NCI-H526 treated with DMSO at 0.1 percent for 48 hours (cell line): ENCODE results near the gene TRMT61A.

Source experiments
- DNase-seq: peaks from one replicate; lab custom pipeline; 2025; lab: John Stamatoyannopoulos, UW

Gene TRMT61A

GRCh38 chr14:103528587-103529382 lies at the start of gene TRMT61A:
Gene TRMT61A, plus strand, starts transcription at chr14:103529196. Its CDS starts 783 bp downstream, at chr14:103529979.
- DNase-seq = peak; percentile 84

DNA sequence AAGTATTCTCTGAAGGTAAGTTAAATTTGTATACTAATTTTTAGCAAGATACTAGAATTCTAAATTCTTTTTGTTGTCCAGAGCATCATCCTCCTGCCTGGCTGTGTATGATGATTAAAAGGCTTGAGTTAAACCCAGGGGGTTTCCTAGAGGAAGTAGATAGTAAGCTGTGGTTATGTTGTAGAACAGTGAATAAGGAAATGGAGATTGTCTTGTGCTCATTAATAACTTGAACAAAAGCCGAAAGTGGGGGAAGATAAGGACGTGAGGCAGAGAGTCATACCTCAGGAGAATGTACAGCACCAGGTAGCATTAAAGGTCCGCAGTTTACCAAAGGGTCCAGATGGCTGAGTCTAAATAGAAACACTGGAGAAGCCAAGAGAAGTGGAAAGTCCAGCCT lies 48.4 kb upstream of the TRMT61A start:
- no peak for DNase-seq

DNA sequence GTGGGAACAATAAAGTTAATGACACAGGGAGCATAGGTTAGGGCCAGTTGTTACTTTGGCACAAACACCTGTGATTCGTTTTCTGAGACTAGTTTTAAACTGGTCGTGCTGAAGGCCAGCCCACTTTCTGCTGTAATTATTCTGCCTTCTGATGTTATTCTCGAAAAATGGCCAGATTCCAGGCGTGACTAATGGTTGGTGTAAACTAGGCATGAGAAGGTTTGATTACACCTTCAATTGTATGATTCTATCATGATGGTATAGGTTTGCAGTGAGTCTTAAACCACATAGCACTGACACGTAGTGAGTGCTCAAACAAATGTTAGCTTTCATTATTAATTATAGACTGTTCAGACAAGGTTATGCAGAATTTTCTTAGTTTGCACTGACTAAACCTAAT lies 45.4 kb upstream of the TRMT61A start:
- DNase-seq = no peak

DNA sequence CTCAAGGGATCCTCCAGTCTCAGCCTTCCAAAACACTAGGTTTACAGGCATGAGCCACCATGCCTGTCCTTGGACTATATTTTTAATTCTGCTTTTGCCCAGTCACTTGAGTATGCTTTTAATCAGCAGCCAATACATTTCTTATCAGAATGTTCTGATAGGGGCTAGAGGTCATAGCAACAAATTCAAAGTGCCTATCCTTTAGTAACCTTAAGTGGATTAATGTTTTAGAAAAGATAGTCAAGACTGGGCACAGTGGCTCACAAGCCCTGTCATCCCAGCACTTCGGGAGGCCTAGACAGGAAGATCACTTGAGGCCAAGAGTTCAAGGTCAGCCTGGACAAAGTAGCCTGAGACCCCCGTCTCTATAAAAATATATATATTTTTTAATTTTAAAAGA lies 43.5 kb upstream of the TRMT61A start:
- DNase-seq = no peak

GRCh38 chr14:103488071-103488470 lies 40.9 kb upstream of the TRMT61A start:
- DNase-seq = no peak

GRCh38 chr14:103488960-103489359 lies 40.0 kb upstream of the TRMT61A start:
- no peak for DNase-seq

DNA sequence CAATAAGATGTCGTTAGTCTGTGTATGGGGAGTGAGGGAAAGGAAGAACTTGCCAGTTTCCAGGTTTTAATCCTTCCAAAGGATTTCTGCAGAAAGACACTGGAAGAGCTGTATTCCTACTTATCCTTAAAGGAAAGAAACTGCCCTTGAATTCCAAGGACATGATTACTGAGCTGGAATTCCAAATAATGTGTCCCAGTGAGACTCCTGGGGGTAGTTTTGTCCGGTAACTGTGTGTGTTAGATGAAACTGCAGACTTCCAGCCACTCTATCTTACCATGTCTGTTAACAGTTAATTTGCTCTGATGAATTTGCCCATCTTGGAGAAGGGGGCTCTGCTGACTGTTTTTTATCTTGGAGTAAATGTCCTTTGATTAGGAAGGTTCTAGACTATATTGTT lies 39.4 kb upstream of the TRMT61A start:
- no peak for DNase-seq

GRCh38 chr14:103491691-103492090 lies 37.3 kb upstream of the TRMT61A start:
- no peak for DNase-seq

DNA sequence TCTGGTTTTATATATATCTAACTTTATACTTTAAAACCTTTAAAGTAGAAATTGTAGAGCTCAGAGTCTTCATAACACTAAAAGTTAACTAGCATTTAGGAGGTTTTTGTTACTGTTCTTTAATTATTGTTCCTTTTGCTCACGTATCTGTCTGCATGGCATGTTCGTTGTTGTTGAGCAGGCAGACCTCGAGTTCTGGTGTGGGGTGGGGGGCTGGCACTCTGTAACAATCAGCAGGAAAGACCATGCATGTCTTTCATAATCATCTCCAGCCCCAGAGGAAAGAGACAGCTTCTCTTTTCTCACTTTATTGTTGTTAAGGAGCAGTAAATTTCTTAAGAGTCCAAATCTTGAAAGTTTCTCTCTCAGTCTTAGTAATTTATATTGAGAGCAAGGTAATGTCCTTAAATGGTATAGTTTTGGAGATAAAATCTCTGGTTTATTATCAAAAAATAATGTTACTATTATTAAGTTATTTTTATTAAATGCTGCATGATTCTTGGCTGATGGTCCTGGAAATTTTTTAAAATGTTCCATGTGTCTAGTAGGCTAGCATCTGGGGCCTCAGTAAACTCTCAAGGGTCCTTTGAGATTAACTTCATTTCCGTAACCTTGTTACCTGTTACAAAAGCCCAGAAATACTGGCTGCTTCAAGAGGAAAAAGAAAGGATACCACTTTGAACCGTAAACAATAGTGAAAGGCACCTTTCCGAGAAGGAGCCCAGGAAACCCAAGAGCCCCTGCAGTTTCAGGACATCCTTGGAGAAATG lies 36.7 kb upstream of the TRMT61A start:
- DNase-seq = no peak

DNA sequence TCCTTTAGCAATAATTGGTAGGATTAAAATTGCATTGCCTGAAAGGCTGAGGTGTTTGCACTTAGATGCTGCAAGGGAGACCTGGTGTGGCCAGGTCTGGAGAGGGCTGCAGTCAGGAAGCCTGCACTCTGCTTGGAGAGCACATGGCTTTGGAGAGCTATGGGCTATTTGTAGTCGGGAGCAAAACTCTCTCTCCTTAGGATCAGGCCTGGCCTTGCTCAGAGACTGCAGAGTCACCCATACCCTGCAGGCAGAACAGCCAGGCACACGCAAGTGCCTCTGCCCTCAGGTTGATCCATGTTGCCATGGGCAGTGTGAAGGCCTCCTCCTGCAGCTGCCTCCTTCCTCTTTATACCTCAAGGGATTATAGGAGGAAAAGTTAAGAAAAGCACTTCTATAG lies 33.1 kb upstream of the TRMT61A start:
- DNase-seq = no peak

DNA sequence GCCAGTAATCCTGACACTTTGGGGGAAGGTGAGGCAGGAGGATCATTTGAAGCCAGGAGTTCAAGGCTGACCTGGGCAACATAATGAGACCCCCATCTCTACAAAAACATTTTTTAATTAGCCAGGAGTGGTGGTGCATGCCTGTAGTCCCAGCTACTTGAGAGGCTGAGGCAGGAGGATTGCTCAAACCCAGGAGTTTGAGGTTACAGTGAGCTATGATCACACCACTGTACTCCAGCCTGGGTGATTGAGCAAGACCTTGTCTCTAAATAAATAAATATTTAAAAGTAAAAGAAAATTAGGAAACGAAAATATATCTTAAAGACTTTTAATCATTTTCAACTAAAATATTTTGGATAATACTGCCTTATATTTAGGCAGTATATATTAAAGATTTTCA lies 32.2 kb upstream of the TRMT61A start:
- DNase-seq = no peak

- no peak for DNase-seq
Observed at GRCh38 chr14:103499709-103500108, 29.3 kb upstream of the TRMT61A start.

DNA sequence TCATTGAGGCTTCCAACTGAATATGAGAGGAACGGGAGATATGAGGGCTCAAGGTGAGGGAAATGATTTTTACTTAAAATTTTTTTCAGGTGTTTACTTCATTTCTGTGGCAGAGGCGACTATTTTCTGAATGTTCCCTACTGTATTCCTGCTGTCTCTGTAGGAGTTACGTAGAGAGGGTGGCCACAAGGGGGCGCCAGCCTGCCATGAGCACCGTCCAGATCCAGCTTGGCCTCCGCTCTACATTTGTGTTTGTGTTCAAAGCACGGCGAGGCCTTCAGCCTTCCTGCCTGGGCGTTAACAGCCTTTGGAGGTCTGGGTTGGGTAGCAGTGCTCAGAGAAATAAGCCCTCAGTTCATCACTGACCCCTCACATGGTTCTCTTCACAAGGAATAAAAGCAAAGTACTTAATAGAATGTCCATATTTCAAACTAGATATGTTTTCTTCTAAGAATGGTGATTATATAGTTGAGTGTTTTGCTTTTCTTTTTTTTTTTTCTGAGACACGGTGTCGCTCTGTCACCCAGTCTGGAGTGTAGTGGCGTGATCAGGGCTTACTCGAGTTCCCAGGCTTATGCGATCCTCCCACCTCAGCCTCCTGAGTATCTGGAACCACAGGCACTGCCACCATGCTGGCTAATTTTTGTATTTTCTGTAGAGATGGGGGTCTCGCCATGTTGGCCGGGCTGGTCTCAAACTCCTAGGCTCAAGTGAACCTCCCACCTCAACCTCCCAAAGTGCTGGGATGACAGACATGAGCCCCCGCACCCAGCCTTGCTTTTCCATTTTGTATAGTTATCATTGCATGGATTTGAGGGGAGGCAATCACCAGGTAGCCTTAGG lies 28.6 kb upstream of the TRMT61A start:
- DNase-seq = peak; percentile 65

DNA sequence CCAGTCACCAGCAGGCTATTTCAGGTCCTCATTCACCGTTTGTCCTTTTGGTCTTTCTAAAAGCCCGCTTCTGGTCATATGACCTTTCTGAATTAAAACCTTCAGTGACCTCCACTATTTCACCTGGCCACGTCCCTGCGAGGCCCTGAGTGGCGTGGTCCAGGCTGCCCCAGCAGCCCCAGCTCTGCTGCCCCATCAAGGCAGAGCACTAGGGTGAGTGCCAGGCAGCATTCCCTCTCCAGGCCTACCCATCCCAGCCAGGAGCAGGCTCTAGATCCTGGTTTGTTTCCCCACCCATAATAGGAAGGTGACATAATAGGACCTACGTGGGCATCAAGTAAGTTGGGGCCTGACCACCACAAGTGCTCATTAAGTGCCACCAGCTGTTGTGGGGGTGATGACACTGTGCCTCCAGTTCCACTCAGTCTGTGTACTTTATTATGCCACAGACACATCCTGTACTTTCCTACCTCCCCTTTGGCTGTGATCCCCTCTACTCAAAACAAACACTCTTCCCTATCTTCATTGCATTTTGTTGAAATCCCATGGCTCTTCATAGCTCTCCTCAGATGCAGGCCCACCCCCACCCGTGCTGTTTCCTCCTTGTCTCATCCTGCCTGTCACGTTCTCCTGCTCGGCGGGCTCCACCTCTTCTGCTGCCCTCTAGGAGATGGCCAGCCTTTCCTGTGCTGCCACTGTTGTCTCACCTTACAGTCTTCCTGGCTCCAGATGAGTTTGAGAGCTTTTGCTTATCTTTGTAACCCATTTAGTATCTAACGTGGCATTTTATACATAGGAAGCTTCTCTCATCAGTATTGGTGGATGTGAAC lies 27.7 kb upstream of the TRMT61A start:
- DNase-seq = no peak

DNA sequence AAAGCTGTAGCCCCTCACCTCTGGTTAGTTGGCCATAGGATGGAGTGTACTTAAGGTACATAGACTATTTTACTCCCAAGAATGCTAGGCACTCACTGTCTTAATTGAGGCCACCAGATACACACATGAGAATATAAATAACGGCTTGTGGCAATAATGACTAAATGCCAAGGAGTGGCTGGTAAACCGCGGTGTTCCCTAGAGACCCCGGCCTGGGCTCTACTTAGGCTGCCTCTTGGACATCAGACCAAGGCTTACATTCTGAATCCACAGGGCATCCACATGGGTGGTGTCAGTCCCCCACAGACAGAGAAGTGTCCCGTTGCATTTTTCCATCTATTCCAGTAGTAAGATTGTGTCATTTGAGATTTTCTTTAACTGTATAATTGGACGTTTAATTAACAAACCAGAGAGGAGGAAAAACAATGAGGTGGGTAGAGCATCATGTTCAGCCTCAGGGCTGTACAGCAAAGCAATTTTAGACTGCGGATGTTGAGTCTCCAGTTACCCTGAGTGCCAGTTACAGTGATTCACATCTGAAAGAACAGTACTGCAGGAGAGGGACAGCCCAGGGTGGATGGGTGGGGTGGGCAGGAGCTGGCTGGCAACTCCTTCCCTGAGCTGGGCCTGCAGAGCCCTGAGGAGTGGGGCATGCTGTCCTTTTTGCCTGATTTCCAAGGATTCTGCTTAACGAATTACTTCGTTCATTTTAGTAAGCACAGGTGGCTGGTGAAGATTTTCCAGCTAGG lies 26.9 kb upstream of the TRMT61A start:
- DNase-seq = no peak

DNA sequence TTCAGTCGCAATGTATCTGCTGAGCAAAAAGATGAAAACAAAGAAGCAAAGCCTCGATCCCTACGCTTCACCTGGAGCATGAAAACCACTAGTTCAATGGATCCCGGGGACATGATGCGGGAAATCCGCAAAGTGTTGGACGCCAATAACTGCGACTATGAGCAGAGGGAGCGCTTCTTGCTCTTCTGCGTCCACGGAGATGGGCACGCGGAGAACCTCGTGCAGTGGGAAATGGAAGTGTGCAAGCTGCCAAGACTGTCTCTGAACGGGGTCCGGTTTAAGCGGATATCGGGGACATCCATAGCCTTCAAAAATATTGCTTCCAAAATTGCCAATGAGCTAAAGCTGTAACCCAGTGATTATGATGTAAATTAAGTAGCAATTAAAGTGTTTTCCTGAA lies 26.1 kb upstream of the TRMT61A start:
- DNase-seq = no peak

DNA sequence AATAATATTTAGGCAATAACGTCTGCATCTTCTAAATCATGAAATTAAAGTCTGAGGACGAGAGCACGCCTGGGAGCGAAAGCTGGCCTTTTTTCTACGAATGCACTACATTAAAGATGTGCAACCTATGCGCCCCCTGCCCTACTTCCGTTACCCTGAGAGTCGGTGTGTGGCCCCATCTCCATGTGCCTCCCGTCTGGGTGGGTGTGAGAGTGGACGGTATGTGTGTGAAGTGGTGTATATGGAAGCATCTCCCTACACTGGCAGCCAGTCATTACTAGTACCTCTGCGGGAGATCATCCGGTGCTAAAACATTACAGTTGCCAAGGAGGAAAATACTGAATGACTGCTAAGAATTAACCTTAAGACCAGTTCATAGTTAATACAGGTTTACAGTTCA lies 25.7 kb upstream of the TRMT61A start:
- no peak for DNase-seq

- DNase-seq = no peak
Observed at GRCh38 chr14:103504991-103505565, 23.9 kb upstream of the TRMT61A start.

GRCh38 chr14:103507751-103508150 lies 21.2 kb upstream of the TRMT61A start:
- DNase-seq = no peak

DNA sequence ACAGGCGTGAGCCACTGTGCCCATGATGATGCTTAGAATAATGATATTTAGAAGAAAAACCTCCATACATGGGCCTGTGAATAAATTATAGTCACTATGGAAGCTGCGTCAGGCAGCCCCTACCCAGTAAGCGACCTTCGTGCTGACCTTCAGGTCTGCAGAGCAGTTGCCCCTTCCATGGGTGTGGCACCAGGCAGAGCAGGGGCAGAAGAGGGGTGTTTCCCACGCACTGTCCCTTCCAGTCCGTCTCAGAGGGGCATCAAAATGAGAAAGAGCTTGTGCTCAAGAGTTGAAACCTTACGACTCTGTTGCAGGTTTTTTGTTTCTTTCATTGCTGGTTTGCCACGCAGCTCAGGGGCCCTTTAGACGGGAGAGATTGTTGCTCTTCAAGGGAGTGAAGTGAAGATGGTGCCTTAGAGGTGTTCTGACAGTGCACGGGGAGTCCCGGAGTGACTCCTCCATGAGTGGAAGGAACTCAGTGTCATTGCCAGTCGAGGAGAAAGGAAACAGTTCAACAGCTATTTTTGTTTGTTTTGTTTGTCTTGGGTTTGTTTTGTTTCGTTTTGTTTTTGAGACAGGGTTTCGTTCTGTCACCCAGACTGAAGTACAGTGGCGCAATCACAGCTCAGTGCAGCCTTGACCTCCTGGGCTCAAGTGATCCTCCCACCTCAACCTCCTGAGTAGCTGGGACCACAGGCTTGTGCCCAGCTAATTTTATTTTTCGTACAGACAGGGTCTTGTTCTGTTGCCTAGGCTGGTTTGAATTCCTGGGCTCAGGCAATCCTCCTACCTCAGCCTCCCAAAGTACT lies 20.3 kb upstream of the TRMT61A start:
- no peak for DNase-seq
